Type B pancreatic cell (in vitro differentiated cells): ENCODE data around the gene MYO1A. TPM values are rescaled to one million over a fixed set of nuclear protein-coding genes. Genes with fewer than 3 reads are reported as not detected.
"Not testable (repeated sequence)": the region's sequence is repeated elsewhere in the genome, so short reads cannot be mapped to it uniquely, and the experiment has no call there.

Experiments
- DNase-seq: peaks from one replicate; pipeline ENCODE4 v3.0.0; 2021; ENCODE audit warnings: mixed read lengths; ENCODE audit not compliant: unreplicated experiment; ENCODE audit errors: extremely low spot score
- H3K27ac Mint-ChIP-seq: 2 replicates; pipeline ENCODE4 v1.8.0; 2021; ENCODE audit warnings: mild to moderate bottlenecking, mixed read lengths
- H3K27me3 Mint-ChIP-seq: 2 replicates; pipeline ENCODE4 v1.8.0; 2021; ENCODE audit warnings: mixed read lengths
- H3K36me3 Mint-ChIP-seq: 2 replicates; pipeline ENCODE4 v1.8.0; 2021; ENCODE audit warnings: mixed read lengths
- H3K4me1 Mint-ChIP-seq: one replicate; pipeline ENCODE4 v1.8.0; 2021; ENCODE audit warnings: mixed read lengths; ENCODE audit not compliant: unreplicated experiment
- H3K4me3 Mint-ChIP-seq: 2 replicates; pipeline ENCODE4 v1.8.0; 2021; ENCODE audit warnings: mild to moderate bottlenecking, mixed read lengths
- H3K9me3 Mint-ChIP-seq: 2 replicates; pipeline ENCODE4 v1.8.0; 2021; ENCODE audit warnings: mixed read lengths
- total RNA-seq: library from RNA; stranded (reverse); gene quantifications from 2 replicates; pipeline ENCODE4 v1.2.1, GENCODE V29; 2021; ENCODE audit warnings: low replicate concordance
- TF ChIP-seq, protein P1 (sequence below): fragments of 200-600 bp; sonication (generic); conservative IDR thresholded peaks from 2 replicates; pipeline ENCODE4 v1.5.0; 2021; ENCODE audit warnings: antibody characterized with exemption, mild to moderate bottlenecking

Gene MYO1A
- total RNA-seq, 1 donor from 2014 or later, result 4.3 TPM

DNA sequence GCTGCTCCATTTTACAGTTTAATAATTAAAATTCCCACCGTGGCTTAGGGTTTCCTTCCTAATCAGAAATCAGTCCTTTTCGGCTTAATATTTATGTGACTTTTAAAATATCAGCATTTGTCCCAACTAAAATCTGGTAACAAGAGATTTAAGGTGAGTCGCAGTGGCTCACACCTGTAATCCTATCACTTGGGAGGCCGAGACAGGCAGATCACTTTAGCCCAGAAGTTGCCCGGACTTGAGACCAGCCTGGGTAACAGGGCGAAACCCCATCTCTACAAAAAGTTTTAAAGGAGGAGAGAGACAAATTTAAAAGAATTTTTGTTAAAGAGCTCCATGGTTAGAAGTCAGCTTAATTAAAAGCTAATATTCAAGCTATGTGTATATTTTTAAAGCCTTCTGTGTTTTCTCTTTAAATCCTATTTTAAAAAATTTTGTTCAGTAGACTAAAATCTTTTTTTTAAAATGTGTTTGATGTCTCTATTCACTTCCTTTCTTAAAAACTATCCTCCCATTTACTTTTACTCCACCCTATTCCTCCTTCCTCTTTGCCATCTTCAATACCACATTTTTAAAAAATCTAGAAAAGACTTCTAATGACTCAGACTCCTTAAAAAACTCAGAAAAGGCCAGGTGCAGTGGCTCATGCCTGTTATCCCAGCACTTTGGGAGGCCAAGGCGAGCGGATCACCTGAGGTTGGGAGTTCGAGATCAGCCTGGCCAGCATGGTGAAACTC lies 29.8 kb downstream of the MYO1A start:
- no peaks in the 10 kb centered on the region for H3K9me3 Mint-ChIP-seq
- H3K27ac Mint-ChIP-seq, result no peak overlapping the region
- TF ChIP-seq, protein P1, sequence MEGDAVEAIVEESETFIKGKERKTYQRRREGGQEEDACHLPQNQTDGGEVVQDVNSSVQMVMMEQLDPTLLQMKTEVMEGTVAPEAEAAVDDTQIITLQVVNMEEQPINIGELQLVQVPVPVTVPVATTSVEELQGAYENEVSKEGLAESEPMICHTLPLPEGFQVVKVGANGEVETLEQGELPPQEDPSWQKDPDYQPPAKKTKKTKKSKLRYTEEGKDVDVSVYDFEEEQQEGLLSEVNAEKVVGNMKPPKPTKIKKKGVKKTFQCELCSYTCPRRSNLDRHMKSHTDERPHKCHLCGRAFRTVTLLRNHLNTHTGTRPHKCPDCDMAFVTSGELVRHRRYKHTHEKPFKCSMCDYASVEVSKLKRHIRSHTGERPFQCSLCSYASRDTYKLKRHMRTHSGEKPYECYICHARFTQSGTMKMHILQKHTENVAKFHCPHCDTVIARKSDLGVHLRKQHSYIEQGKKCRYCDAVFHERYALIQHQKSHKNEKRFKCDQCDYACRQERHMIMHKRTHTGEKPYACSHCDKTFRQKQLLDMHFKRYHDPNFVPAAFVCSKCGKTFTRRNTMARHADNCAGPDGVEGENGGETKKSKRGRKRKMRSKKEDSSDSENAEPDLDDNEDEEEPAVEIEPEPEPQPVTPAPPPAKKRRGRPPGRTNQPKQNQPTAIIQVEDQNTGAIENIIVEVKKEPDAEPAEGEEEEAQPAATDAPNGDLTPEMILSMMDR, result no peak
- no peak overlapping the region for H3K4me3 Mint-ChIP-seq
- no peaks in the 10 kb centered on the region for H3K36me3 Mint-ChIP-seq
- peaks cover 9% of the 10 kb centered on the region for H3K27me3 Mint-ChIP-seq
- no peak for DNase-seq
- peaks cover 12% of the 10 kb centered on the region for H3K4me1 Mint-ChIP-seq

DNA sequence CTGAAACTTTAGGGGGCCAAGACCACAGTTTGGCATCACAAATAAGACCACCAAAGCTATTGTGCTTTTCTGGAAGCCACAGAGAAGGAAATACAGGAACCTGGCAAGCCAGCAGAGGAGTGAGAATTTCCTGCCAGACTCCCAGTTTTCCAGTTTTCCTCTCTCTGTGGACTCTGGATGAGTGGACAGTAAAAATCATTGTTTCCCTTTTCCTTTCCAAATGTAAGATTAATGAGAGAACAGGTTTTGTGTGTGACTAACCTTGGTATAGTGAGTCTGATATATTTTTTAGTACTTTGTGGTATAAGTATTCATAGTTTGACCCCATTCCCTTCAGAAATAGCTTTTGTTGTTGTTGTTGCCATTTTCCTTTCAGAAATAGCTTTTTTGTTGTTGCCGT lies 31.0 kb downstream of the MYO1A start:
- no peak for DNase-seq
- TF ChIP-seq, protein P1, result no peak
- no peak overlapping the region for H3K4me3 Mint-ChIP-seq
- H3K4me1 Mint-ChIP-seq, result peaks cover 11% of the 10 kb centered on the region
- H3K27ac Mint-ChIP-seq, result peak overlapping the region; percentile 82
- H3K27me3 Mint-ChIP-seq, result peaks cover 19% of the 10 kb centered on the region
- H3K9me3 Mint-ChIP-seq, result no peaks in the 10 kb centered on the region
- no peaks in the 10 kb centered on the region for H3K36me3 Mint-ChIP-seq

DNA sequence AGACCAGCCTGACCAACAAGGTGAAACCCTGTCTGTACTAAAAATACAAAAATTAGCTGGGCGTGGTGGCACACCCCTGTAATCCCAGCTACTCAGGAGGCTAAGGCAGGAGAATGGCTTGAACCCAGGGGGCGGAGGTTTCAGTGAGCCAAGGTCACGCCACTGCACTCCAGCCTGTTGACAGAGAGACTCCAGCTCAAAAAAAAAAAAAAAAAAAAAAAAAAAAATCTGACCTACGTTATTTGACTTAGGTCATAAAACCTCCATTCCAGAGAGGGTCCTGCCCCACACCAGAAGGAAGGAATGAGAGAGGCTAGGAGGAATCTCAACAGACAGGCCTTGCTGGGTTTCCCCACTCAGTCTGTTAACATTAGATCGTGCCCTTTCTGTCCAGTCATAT lies 31.6 kb downstream of the MYO1A start:
- H3K36me3 Mint-ChIP-seq, H3K4me3 Mint-ChIP-seq, H3K4me1 Mint-ChIP-seq, H3K9me3 Mint-ChIP-seq, DNase-seq: not testable (repeated sequence)
- peaks cover 22% of the 10 kb centered on the region for H3K27me3 Mint-ChIP-seq
- H3K27ac Mint-ChIP-seq, result peak overlapping the region; percentile 82

DNA sequence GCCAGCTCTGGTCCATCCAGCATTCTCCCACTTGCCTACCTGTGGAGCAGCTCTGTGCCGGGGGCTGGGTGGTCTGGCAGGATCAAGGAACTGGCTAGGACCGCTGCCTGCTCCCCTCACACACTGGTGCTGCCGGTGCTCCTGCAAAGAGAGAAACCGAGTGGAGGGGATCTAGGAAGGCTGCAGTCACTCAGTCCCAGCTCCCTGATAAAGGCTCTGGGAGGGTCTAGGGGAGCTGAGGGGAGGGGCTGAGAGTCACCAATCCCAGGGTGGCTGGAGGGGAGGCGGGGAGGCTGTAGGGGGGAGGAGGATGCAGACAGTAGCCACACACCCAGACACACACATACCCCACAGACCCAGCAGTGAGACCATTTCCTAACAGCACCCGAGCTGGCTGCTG lies 33.6 kb downstream of the MYO1A start, which contains the start of gene TAC3:
TAC3 (minus strand) TSS at position 182 of the 400 bp plus-strand sequence. CDS start 732 bp downstream, outside the sequence.
- DNase-seq, result no peak
- Mint-ChIP-seq H3K9me3 (no peaks in the 10 kb centered on the region), H3K27me3 (peaks cover 34% of the 10 kb centered on the region), H3K36me3 (no peaks in the 10 kb centered on the region), H3K4me1 (peaks cover 7% of the 10 kb centered on the region), H3K4me3 (no peak within 1 kb of the TSS), H3K27ac (no peak within 1 kb of the TSS)
- TF ChIP-seq, protein P1, result no peak

DNA sequence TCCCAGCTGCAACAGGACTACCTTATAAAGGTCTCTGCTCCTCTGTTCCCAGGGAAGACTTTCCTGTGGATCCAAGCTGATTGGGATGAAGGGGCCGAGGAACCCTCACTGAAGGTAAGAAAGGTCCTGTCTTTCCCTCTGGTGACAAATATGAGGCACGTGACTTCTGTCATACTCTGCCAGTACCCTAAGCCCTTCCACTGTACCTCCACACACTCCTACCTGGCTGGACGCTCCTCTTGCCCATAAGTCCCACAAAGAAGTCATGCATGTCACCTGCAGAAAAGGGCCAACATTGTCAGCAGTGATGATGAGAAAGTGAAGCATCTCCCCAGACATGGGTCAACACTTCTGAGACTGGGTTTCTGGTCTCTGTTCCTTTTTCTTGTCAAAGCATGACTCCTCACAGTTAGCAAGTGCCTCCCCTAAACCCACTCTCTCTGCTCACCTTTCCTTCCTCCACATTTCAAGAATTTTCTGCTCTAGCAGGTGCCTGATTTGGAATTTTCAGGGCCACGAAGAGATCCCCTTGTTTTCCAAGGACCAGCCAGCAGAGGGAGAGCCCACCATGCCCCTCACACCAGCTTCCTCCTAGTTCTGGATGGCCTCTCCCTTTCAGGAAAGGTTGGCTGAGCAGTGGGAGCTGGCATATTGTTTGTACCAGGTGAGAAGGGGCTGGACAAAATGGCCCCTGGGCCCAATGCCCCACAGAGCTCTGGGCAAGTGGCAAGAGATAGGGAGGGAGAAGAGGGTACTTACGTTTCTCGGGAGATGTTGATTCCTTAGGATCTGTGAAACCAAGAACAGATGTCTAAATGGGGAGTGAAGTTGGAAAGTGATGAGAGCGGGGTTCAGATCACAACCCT lies 37.1 kb downstream of the MYO1A start:
- TF ChIP-seq, protein P1, result peak; percentile 15
- Mint-ChIP-seq H3K27ac (no peak overlapping the region), H3K4me3 (no peak overlapping the region), H3K4me1 (peaks cover 11% of the 10 kb centered on the region), H3K27me3 (peaks cover 34% of the 10 kb centered on the region), H3K9me3 (no peaks in the 10 kb centered on the region), H3K36me3 (no peaks in the 10 kb centered on the region)
- no peak for DNase-seq
